Myometrial cell (primary cell): ENCODE measurements around the gene PLIN1. TPM values are rescaled to one million over a fixed set of nuclear protein-coding genes. Genes with fewer than 3 reads are reported as not detected.

Experiments used
- total RNA-seq: library from RNA; depleted of rRNA; stranded (reverse); fragments of >200 nt; gene quantifications from 2 replicates; pipeline ENCODE4 v1.2.3, GENCODE V29; 2015

The PLIN1 gene
- 0.53 TPM in 1 of 2 replicates, not detected in the other for total RNA-seq

GRCh38 chr15:89679212-89679611, at the start of gene PLIN1:
Gene PLIN1, minus strand, starts transcription at chr15:89679367. Its CDS starts 1,878 bp downstream, at chr15:89677489.

GRCh38 chr15:89690276-89691218, 11.4 kb upstream of the PLIN1 start, which contains the start of the genes PEX11A and WDR93:
Gene PEX11A, minus strand, starts transcription at chr15:89690754. Its CDS starts 122 bp downstream, at chr15:89690632.
Gene WDR93, plus strand, starts transcription at chr15:89690811. Its CDS starts 10,936 bp downstream, at chr15:89701747.

GRCh38 chr15:89654847-89655805, 24.0 kb downstream of the PLIN1 start, which contains the start of gene KIF7:
Gene KIF7, minus strand, starts transcription at chr15:89655467. Its CDS starts 2,537 bp downstream, at chr15:89652930.

Other genes starting within 250 kb of the PLIN1 start
- gene RHCG, start 182.8 kb downstream of the PLIN1 start, total RNA-seq, result not detected in 2 replicates
- gene TICRR, start 103.9 kb downstream of the PLIN1 start, total RNA-seq, result 3.2 and 4.3 TPM in 2 replicates
- 12.8 and 13.0 TPM in 2 replicates for gene KIF7, start 23.9 kb downstream of the PLIN1 start, total RNA-seq
- gene PEX11A, start 11.4 kb upstream of the PLIN1 start, total RNA-seq, result 5.2 and 5.7 TPM in 2 replicates
- gene WDR93, start 11.4 kb upstream of the PLIN1 start, total RNA-seq, result 1.2 TPM in 1 of 2 replicates, not detected in the other
- 0.18 TPM in 1 of 2 replicates, not detected in the other for gene MESP1, start 71.9 kb upstream of the PLIN1 start, total RNA-seq
- under 0.01 and 2.8 TPM in 2 replicates for gene MESP2, start 97.0 kb upstream of the PLIN1 start, total RNA-seq
- gene ANPEP, start 135.5 kb upstream of the PLIN1 start, total RNA-seq, result 275 and 280 TPM in 2 replicates
- 45.6 and 48.0 TPM in 2 replicates for gene AP3S2, start 214.6 kb upstream of the PLIN1 start, total RNA-seq
- gene ARPIN, start 233.6 kb upstream of the PLIN1 start, total RNA-seq, result 6.1 and 9.7 TPM in 2 replicates